Lung microvascular endothelial cell (primary cell): ENCODE results near the gene ULK4. TPM values are rescaled to one million over a fixed set of nuclear protein-coding genes. Genes with fewer than 3 reads are reported as not detected.
"Not testable (repeated sequence)": the region's sequence is repeated elsewhere in the genome, so short reads cannot be mapped to it uniquely, and the experiment has no call there.

Experiments used
- DNase-seq, 2 donors: peaks; one replicate each; pipeline versions ENCODE4 v3.0.0 to v3.0.0-alpha.2; 2010; ENCODE audit warnings: low read depth in 2 of 2
- total RNA-seq: library from RNA; depleted of rRNA; stranded (reverse); fragments of >200 nt; gene quantifications from 2 replicates; pipeline ENCODE4 v1.2.1, GENCODE V29; 2014

Gene ULK4
- total RNA-seq, 1 donor from 2014 or later = 6.3 TPM

DNA sequence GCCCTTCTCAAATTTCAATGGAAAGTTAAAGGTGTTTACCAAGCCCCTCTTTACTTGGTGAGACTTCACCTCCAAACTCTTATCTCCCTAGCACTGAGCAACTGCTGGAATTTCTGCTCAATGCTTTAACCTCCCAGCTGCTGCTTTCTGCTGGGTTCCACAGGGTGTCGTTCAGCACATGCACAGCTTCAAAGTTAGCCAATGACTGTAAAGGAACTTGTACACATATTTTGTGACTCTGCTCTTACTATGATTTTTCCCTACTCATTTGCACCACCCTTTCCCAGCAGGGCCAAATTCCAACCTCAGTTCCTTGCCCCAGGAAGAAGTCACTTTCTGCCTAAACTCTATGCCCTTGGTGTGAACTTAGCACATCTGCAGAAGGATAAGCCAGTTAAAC is 89.7 kb downstream of the ULK4 start:
- no peak for DNase-seq

GRCh38 chr3:41867533-41867932 is 94.4 kb downstream of the ULK4 start:
- no peak for DNase-seq

GRCh38 chr3:41866298-41866697 is 95.6 kb downstream of the ULK4 start:
- DNase-seq = no peak

DNA sequence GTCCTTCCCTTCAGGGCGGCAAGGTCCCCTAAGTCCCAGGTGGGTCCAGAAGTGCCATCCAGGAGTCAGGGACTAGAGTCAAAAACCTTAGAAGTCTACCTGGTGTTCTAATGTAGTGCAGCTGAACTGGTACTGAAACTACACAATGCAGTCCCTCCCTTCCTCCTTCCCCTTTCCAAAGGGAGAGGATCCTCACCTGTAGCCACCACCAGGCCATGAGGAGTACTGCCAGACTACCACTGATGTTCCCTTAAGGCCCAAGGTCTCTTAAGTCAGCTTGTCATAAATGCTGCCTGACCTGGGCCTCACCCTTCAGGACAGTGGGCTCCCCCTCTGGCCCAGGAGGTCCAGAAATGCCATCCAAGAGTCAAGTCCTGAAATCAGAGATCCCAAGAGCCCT is 98.9 kb downstream of the ULK4 start:
- DNase-seq = no peak

DNA sequence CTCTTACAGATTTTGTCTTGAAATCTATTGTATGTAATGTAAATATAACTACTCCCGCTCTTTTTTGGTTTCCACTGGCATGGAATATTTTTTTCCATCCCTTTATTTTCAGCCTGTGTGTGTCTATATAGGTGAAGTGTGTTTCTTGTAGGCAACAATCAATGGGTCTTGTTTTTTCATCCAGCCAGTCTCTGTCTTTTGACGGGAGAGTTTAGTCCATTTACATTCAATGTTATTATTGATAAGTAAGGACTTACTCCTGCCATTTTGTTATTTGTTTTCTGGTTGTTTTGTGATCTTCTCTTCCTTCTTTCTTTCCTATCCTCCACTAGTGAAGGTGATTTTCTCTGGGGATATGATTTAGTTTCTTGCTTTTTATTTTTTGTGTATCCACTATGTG is 101.4 kb downstream of the ULK4 start:
- not testable (repeated sequence) for DNase-seq

- no peak for DNase-seq
Observed at GRCh38 chr3:41854956-41855355, 106.9 kb downstream of the ULK4 start.

DNA sequence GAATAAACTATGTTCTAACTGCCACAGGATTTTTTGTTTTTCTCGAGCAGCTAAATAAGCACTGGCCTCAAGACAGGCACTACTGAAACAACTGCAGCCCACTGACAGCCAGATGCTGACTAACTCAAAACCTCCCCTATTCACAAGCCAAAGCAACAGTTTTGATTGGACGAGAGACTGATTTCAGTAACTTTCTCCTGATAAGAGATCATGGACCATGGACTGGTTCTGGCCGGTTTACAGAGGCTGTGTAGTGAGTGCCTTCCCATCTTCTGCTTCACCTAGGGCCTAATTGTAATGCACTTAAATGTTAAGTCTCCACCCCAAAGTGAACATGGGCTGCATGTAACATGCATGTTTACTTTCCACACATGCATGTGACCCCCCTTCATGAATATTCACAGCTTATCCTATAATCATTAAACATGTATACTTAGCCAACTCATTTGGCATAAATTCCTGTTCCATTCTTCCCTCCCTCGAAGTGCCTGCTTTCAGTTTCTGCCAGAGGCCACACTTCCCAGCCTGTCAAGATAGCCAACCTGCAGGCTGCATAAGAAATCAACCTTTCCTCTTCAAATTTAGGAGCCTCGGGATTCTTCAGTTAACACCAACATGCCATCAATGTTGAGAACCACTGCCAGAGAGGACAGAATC is 108.2 kb downstream of the ULK4 start:
- DNase-seq = no peak

- peak in 1 of 2 donors; percentile 6 for DNase-seq
Observed at GRCh38 chr3:41848753-41849574, 112.9 kb downstream of the ULK4 start.

- no peak for DNase-seq
Observed at GRCh38 chr3:41847679-41848078, 114.2 kb downstream of the ULK4 start.

DNA sequence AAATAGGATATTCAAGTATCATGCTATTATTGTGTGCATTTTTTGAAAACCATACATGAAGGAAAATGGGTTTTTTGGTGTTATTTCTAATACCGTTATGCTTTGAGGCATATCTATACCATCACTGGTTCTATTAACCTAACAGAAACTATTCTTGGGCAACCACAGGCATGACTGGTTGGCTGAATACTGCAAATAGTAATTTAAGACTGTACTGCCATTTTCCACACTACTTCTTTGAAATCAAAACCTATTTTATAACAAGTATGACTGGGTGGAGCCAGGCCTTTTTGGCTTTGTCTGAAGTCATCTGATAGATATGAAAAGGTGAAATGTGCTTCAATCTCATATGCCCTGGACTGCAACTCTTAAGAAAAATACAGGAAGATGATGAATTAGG is 115.1 kb downstream of the ULK4 start:
- no peak for DNase-seq

DNA sequence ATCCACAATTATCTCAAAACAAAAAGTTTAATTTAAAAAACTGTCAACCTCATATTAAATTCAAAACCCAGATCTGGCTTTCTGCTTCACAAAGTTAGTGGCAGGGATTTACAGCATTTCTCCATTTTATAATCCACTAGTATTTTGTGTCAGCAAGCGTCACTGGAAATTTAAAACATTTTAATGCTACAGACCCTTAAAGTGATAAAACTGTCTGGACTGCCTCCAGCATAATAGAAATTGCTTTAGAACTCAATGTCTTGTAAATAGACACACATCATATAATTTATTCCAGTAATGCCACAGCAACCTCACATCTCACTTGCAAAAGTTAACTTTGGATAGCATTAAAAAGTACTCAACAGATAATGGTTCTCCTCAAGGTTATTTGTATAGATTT is 116.1 kb downstream of the ULK4 start:
- DNase-seq = no peak

GRCh38 chr3:41844256-41844655 is 117.6 kb downstream of the ULK4 start:
- not testable (repeated sequence) for DNase-seq

- not testable (repeated sequence) for DNase-seq
Observed at GRCh38 chr3:41840936-41841668, 120.8 kb downstream of the ULK4 start.

GRCh38 chr3:41836360-41837134 is 125.4 kb downstream of the ULK4 start:
- DNase-seq = no peak

- no peak for DNase-seq
Observed at GRCh38 chr3:41833628-41834027, 128.3 kb downstream of the ULK4 start.

GRCh38 chr3:41819236-41819635 is 142.7 kb downstream of the ULK4 start:
- no peak for DNase-seq

DNA sequence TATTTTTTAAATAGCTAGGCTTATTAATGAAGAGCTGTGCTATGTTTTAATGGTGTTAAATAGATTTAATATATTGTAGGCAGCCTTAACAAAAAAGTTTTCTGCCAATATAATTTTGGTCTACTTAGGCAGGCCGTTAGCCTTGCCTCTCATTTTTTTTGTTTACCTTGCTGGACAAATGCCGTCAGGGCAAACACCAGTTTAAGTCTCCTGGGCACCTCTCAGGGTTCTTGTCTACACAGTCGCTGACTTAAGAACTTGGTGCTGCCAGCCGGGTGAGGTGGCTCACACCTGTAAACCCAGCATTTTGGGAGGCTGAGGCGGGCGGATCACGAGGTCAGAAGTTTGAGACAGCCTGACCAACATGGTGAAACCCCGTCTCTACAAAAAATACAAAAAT is 153.3 kb downstream of the ULK4 start:
- DNase-seq = no peak

DNA sequence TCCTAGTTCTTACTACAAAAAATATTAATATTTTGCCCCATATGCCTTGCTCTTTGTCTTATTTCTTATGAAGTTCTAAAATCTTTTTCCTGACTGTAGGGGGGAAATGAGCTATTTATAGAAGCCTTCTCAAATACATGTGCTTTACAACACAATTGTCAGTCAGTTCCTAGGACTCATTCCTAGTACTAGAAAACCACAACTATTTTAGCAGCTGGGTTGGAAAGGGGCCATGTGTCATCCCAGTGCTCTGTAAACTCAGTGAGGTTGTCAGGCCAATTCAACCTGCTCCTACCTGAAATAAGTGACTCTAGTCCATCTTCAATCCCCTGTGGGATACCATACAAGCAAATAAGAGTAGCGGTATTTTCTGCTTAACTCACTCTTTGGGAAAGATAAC is 153.8 kb downstream of the ULK4 start:
- DNase-seq = peak in 1 of 2 donors; percentile 28

- no peak for DNase-seq
Observed at GRCh38 chr3:41794748-41795589, 166.9 kb downstream of the ULK4 start.

- no peak for DNase-seq
Observed at GRCh38 chr3:41792806-41793205, 169.1 kb downstream of the ULK4 start.

- no peak for DNase-seq
Observed at GRCh38 chr3:41769106-41769505, 192.8 kb downstream of the ULK4 start.
